Esophagus squamous epithelium (tissue), 4 donors: ENCODE measurements around the gene STAM.

Experiments
- POLR2A ChIP-seq, 4 donors: fragments of 450-650 bp; IDR thresholded peaks; one replicate each; pipeline ENCODE4 v1.6.1; 2017; ENCODE audit warnings: antibody characterized with exemption in 4 of 4, mild to moderate bottlenecking in 4 of 4, moderate library complexity in 3 of 4
- TF ChIP-seq, protein P1 (sequence below), 6 experiments: fragments of 450-650 bp in 4 of 6; fragments of 200-600 bp in 2 of 6; sonication (generic) in 2 of 6; IDR thresholded peaks; one replicate each; pipeline ENCODE4 v1.5.1; 2016 to 2019; ENCODE audit warnings: antibody characterized with exemption in 6 of 6, mild to moderate bottlenecking in 4 of 6, moderate library complexity in 4 of 6

DNA sequence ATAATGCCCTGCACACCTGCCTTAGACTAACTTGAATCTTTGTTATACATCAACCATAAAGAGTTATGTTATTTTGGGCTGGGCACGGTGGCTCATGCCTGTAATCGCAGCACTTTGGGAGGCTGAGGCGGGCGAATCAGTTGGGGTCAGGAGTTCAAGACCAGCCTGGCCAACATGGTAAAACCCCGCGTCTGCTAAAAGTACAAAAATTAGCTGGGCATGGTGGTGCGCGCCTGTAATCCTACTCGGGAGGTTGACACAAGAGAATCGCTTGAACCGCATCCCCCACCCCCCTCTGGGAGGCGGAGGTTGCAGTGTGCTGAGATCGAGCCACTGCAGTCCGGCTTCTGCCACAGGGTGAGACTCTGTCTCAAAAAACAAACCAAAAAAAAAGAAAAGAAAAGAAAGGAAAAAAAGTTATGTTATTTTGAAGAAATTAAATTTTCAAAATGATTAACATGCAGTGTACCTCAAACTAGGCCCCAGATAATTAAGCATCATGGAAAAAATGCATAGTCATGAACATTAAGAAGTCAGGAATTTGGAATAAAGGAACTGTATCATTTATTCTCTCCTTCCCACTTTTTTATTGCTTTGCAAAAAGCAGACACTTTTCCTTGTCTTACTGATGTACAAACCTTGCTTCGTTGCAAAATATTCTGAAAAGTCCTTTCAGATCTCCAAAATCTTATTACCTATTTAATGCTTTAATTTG is 43.3 kb downstream of the STAM start:
- TF ChIP-seq, protein P1, sequence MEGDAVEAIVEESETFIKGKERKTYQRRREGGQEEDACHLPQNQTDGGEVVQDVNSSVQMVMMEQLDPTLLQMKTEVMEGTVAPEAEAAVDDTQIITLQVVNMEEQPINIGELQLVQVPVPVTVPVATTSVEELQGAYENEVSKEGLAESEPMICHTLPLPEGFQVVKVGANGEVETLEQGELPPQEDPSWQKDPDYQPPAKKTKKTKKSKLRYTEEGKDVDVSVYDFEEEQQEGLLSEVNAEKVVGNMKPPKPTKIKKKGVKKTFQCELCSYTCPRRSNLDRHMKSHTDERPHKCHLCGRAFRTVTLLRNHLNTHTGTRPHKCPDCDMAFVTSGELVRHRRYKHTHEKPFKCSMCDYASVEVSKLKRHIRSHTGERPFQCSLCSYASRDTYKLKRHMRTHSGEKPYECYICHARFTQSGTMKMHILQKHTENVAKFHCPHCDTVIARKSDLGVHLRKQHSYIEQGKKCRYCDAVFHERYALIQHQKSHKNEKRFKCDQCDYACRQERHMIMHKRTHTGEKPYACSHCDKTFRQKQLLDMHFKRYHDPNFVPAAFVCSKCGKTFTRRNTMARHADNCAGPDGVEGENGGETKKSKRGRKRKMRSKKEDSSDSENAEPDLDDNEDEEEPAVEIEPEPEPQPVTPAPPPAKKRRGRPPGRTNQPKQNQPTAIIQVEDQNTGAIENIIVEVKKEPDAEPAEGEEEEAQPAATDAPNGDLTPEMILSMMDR (IDR thresholded peaks at IDR 0.05): no peak
- no peak for TF ChIP-seq POLR2A (IDR thresholded peaks at IDR 0.05)
